ENCODE measurements around the gene ASB2. TPM values are rescaled to one million over a fixed set of nuclear protein-coding genes. Genes with fewer than 3 reads are reported as not detected.

Gene ASB2
- total RNA-seq, 4 donors from 2014 or later, result 22.1 to 35.8 (median 27.9) TPM

GRCh38 chr14:93938751-93939303, 37.5 kb downstream of the ASB2 start:
- no peaks in the 10 kb centered on the region for H3K36me3 ChIP-seq
- H3K9me3 ChIP-seq, result no peaks in the 10 kb centered on the region
- in situ Hi-C loops (cut with MboI; ENCODE audit: low pct_ligation_motif_present in 1 of 4, low pct_unique_long_range_greater_than_20kb in 1 of 4, low sequenced_read_pairs in 3 of 4) (loop anchor here in 1 of 4 donors (5.0 kb wide), 1 partner anchor 63 kb away; no protein-coding TSS in a partner anchor), intact Hi-C loops (cut with DNase I; ENCODE audit: low total_unique reads) (loop anchor here (2.0 kb wide), 1 partner anchor 62 kb away; no protein-coding TSS in a partner anchor)
- no peak for DNase-seq
- peak overlapping the region in 1 of 4 donors; percentile 78 for H3K27ac ChIP-seq
- H3K27me3 ChIP-seq, result peaks cover 10% of the 10 kb centered on the region
- 67% methylated on average over 46 of the region's 46 CpGs; no CpG with 5 or more reads in 1 of the 2 donors for WGBS, 2 donors (ENCODE audit: low coverage in 1 of 2)
- TF ChIP-seq POLR2AphosphoS5 (IDR thresholded peaks at IDR 0.05) (no peak), POLR2A (IDR thresholded peaks at IDR 0.05) (no peak), EP300 (IDR thresholded peaks at IDR 0.05; ENCODE audit: low read depth) (no peak), CTCF (IDR thresholded peaks at IDR 0.05) (no peak)
- H3K4me3 ChIP-seq, result peak overlapping the region in 2 of 4 donors; percentile 23 to 37
- H3K4me1 ChIP-seq, result peaks cover 0 to 9% (median 4%) of the 10 kb centered on the region in 4 donors

GRCh38 chr14:93937519-93937918, 38.9 kb downstream of the ASB2 start:
- no peak for DNase-seq
- in situ Hi-C loops (cut with MboI; ENCODE audit: low pct_ligation_motif_present in 1 of 4, low pct_unique_long_range_greater_than_20kb in 1 of 4, low sequenced_read_pairs in 3 of 4), result loop anchor here in 1 of 4 donors (5.0 kb wide), 1 partner anchor 65 kb away; no protein-coding TSS in a partner anchor
- no peak overlapping the region for H3K4me3 ChIP-seq
- peaks cover 0 to 9% (median 4%) of the 10 kb centered on the region in 4 donors for H3K4me1 ChIP-seq
- 81 to 83% methylated on average over 1 to 13 of the region's 13 CpGs for WGBS, 2 donors (ENCODE audit: low coverage in 1 of 2)
- no peaks in the 10 kb centered on the region for H3K9me3 ChIP-seq
- H3K27ac ChIP-seq, result peak overlapping the region in 1 of 4 donors; percentile 30
- TF ChIP-seq POLR2AphosphoS5 (IDR thresholded peaks at IDR 0.05) (no peak), CTCF (IDR thresholded peaks at IDR 0.05) (no peak), EP300 (IDR thresholded peaks at IDR 0.05; ENCODE audit: low read depth) (no peak)
- intact Hi-C loops (cut with DNase I; ENCODE audit: low total_unique reads), result no loop called here
- H3K36me3 ChIP-seq, result no peaks in the 10 kb centered on the region
- peaks cover 10% of the 10 kb centered on the region for H3K27me3 ChIP-seq

GRCh38 chr14:93936926-93937325, 39.4 kb downstream of the ASB2 start:
- Histone ChIP-seq H3K9me3 (no peaks in the 10 kb centered on the region), H3K36me3 (no peaks in the 10 kb centered on the region), H3K27me3 (peaks cover 10% of the 10 kb centered on the region), H3K4me3 (no peak overlapping the region), H3K27ac (peak overlapping the region in 1 of 4 donors; percentile 13), H3K4me1 (peaks cover 0 to 9% (median 4%) of the 10 kb centered on the region in 4 donors)
- no peak for DNase-seq
- intact Hi-C loops (cut with DNase I; ENCODE audit: low total_unique reads), result no loop called here
- in situ Hi-C loops (cut with MboI; ENCODE audit: low pct_ligation_motif_present in 1 of 4, low pct_unique_long_range_greater_than_20kb in 1 of 4, low sequenced_read_pairs in 3 of 4), result loop anchor here in 1 of 4 donors (5.0 kb wide), 1 partner anchor 65 kb away; no protein-coding TSS in a partner anchor
- WGBS, 2 donors (ENCODE audit: low coverage in 1 of 2), result 100% methylated on average over 3 of the region's 6 CpGs; no CpG with 5 or more reads in 1 of the 2 donors
- TF ChIP-seq POLR2AphosphoS5 (IDR thresholded peaks at IDR 0.05) (no peak), CTCF (IDR thresholded peaks at IDR 0.05) (no peak), POLR2A (IDR thresholded peaks at IDR 0.05) (no peak), EP300 (IDR thresholded peaks at IDR 0.05; ENCODE audit: low read depth) (no peak)

- H3K4me3 ChIP-seq, result no peak overlapping the region
- H3K27ac ChIP-seq, result peak overlapping the region in 1 of 4 donors; percentile 13
- peaks cover 0 to 9% (median 4%) of the 10 kb centered on the region in 4 donors for H3K4me1 ChIP-seq
- no peak for DNase-seq
- TF ChIP-seq EP300 (IDR thresholded peaks at IDR 0.05; ENCODE audit: low read depth), result no peak
- TF ChIP-seq CTCF (IDR thresholded peaks at IDR 0.05), result peak in 2 of 5 experiments; percentile 17 to 29
- no peak for TF ChIP-seq POLR2AphosphoS5 (IDR thresholded peaks at IDR 0.05)
- peaks cover 10% of the 10 kb centered on the region for H3K27me3 ChIP-seq
- in situ Hi-C loops (cut with MboI; ENCODE audit: low pct_ligation_motif_present in 1 of 4, low pct_unique_long_range_greater_than_20kb in 1 of 4, low sequenced_read_pairs in 3 of 4) (loop anchor here in 1 of 4 donors (5.0 kb wide), 1 partner anchor 66 kb away; no protein-coding TSS in a partner anchor), intact Hi-C loops (cut with DNase I; ENCODE audit: low total_unique reads) (no loop called here)
- 32 to 51% methylated on average over 2 to 5 of the region's 5 CpGs for WGBS, 2 donors (ENCODE audit: low coverage in 1 of 2)
- no peaks in the 10 kb centered on the region for H3K36me3 ChIP-seq
- H3K9me3 ChIP-seq, result no peaks in the 10 kb centered on the region
These were observed 40.1 kb downstream of the ASB2 start for GRCh38 chr14:93936245-93936644.
